PFSK-1 (cell line): Measurements from ENCODE around the gene ZC3H18.

Experiments used
- FOXP2 ChIP-seq: optimal IDR thresholded peaks from 2 replicates; pipeline ENCODE3; 2011; ENCODE audit warnings: borderline replicate concordance, control low read depth, inconsistent platforms; ENCODE audit not compliant: insufficient read depth; ENCODE audit errors: extremely low read length, extremely low read depth
- POLR2AphosphoS5 ChIP-seq: IDR thresholded peaks from 2 replicates; pipeline ENCODE4 v1.6.1; 2012; ENCODE audit warnings: low read depth, mild to moderate bottlenecking, control low read depth, low read length, moderate library complexity
- REST ChIP-seq, 2 experiments: IDR thresholded peaks; 2 replicates each; pipeline versions ENCODE4 v1.6.1 to v1.8.0; 2011 to 2012; ENCODE audit warnings: low read depth in 2 of 2, low read length in 2 of 2, control low read depth in 1 of 2, inconsistent platforms in 1 of 2, mild to moderate bottlenecking in 1 of 2, moderate library complexity in 1 of 2; ENCODE audit not compliant: insufficient read depth in 1 of 2
- SIN3A ChIP-seq: IDR thresholded peaks from 2 replicates; pipeline ENCODE4 v1.6.1; 2012; ENCODE audit warnings: mild to moderate bottlenecking, low read length, moderate library complexity, borderline replicate concordance; ENCODE audit not compliant: insufficient read depth
- TAF1 ChIP-seq: IDR thresholded peaks from 2 replicates; pipeline ENCODE4 v1.6.1; 2012; ENCODE audit warnings: low read length, control low read depth, borderline replicate concordance; ENCODE audit not compliant: insufficient read depth

ZC3H18 gene

DNA sequence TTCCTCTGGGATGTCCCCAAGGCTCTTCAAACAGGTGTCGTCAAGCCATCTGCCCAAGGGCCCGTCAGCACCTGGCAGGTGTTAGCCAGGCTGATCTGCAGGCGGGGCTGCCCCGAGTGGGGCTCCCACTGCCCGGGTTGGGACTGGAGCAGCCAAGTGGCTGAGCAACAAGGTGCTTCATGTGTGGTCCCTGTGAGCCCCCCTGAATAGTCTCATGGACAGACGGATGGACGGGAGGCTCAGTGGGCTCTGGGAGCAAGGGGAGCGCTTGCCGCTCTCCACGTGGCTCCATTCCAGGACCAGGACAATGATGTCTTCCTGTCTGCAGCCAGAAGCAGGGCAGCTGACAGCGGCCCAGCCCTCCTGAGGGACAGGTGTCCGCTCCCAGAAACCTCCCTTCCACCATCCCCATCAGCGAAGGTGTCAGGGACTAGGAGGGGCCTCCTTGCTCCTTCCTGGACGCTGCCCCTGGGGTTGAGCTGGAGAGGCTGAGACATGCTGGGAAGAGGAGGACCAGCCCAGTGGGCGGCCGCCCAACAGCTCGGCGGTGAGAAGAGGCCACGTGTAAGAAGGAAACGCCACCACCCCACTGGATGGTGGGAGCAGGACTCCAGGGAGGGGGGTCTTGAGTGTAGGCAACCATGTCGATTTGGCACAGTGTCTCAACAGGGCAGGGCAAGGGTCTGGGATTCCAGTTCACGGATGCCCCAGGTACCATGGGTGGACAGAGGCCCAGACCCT lies 106.5 kb downstream of the ZC3H18 start:
- no peak for TF ChIP-seq POLR2AphosphoS5
- no peak for TF ChIP-seq FOXP2
- TF ChIP-seq SIN3A = no peak
- TF ChIP-seq TAF1 = no peak
- TF ChIP-seq REST (IDR thresholded peaks at IDR 0.05; ENCODE audit: insufficient read depth in 1 of 2, low read depth in 2 of 2, low read length in 2 of 2) = no peak

DNA sequence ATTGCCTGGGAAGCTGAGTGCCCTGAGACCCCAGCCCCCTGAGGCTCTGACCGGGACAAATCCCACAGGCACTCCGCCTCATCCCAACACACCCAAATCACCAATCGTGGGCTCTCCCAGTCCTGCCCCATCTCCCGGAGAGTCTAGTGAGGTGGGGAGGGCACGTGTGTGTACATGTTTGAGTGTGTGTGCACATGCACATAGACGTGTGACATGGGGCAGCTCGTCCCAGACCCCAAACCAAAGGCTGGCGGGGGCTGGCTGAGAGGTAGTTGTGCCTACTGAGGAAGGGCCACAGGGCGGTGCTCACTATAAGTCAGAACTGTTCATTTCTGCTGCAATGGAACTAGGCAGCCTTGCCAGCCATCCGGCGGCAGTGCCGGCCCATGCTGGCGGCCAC lies 107.5 kb downstream of the ZC3H18 start:
- TF ChIP-seq REST (IDR thresholded peaks at IDR 0.05; ENCODE audit: insufficient read depth in 1 of 2, low read depth in 2 of 2, low read length in 2 of 2) = no peak
- TF ChIP-seq POLR2AphosphoS5 = no peak
- TF ChIP-seq SIN3A = no peak
- TF ChIP-seq TAF1 = no peak
- TF ChIP-seq FOXP2 = no peak

GRCh38 chr16:88678224-88678979 lies 108.2 kb downstream of the ZC3H18 start:
- no peak for TF ChIP-seq REST (IDR thresholded peaks at IDR 0.05; ENCODE audit: insufficient read depth in 1 of 2, low read depth in 2 of 2, low read length in 2 of 2)
- TF ChIP-seq TAF1 = no peak
- no peak for TF ChIP-seq FOXP2
- TF ChIP-seq SIN3A = no peak
- TF ChIP-seq POLR2AphosphoS5 = no peak

DNA sequence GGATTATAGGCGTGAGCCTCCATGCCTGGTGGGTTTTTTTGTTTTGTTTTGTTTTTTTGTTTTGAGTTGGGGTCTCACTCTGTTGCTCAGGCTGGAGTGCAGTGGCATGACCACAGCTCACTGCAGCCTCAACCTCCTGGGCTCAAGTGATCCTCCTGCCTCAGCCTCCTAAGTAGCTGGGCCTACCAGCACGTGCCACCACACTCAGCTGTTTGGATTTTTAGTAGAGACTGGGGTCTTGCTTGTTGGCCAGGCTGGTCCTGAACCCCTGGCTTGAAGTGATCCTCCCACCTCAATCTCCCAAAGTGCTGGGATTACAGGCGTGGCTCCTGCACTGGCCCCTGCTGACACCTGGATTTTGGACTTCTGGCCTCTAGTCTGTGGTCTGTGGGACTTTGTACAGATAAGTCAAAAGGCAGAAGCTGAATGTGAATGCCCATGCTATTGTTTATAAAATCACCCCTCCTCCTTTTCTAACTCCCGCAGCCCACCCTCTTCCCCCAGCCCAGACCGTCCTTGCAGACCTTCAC lies 110.4 kb downstream of the ZC3H18 start:
- TF ChIP-seq SIN3A (no peak), TAF1 (no peak), POLR2AphosphoS5 (no peak), REST (IDR thresholded peaks at IDR 0.05; ENCODE audit: insufficient read depth in 1 of 2, low read depth in 2 of 2, low read length in 2 of 2) (no peak), FOXP2 (no peak)
